Measurements from ENCODE around the gene ZMYND8.

GRCh38 chr20:47198996-47199552 is 157.4 kb downstream of the ZMYND8 start:
- TF ChIP-seq, protein P1, sequence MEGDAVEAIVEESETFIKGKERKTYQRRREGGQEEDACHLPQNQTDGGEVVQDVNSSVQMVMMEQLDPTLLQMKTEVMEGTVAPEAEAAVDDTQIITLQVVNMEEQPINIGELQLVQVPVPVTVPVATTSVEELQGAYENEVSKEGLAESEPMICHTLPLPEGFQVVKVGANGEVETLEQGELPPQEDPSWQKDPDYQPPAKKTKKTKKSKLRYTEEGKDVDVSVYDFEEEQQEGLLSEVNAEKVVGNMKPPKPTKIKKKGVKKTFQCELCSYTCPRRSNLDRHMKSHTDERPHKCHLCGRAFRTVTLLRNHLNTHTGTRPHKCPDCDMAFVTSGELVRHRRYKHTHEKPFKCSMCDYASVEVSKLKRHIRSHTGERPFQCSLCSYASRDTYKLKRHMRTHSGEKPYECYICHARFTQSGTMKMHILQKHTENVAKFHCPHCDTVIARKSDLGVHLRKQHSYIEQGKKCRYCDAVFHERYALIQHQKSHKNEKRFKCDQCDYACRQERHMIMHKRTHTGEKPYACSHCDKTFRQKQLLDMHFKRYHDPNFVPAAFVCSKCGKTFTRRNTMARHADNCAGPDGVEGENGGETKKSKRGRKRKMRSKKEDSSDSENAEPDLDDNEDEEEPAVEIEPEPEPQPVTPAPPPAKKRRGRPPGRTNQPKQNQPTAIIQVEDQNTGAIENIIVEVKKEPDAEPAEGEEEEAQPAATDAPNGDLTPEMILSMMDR (IDR thresholded peaks at IDR 0.05): no peak
- no peak for TF ChIP-seq POLR2A (IDR thresholded peaks at IDR 0.05)

Measured in Peyer's patch (tissue), 4 donors.